ENCODE measurements around the gene RANBP9.

RANBP9 gene

GRCh38 chr6:13715444-13715883 lies 3.8 kb upstream of the RANBP9 start:
- no peak overlapping the region for H3K4me3 ChIP-seq (ENCODE audit: low read length)
- no peak for DNase-seq (ENCODE audit: low read depth, low spot score)

- H3K4me3 ChIP-seq (ENCODE audit: low read length), result peak overlapping the region; percentile 73
- DNase-seq (ENCODE audit: low read depth, low spot score), result no peak
These were observed 914 bp upstream of the RANBP9 start for GRCh38 chr6:13712599-13712898.

GRCh38 chr6:13711324-13711732 lies 307 bp downstream of the RANBP9 start:
- peak overlapping the region; percentile 65 for H3K4me3 ChIP-seq (ENCODE audit: low read length)
- DNase-seq (ENCODE audit: low read depth, low spot score), result no peak

- DNase-seq (ENCODE audit: low read depth, low spot score), result no peak
- H3K4me3 ChIP-seq (ENCODE audit: low read length), result peak overlapping the region; percentile 65
These were observed 897 bp downstream of the RANBP9 start for GRCh38 chr6:13710552-13711323.

- peak; percentile 67 for DNase-seq (ENCODE audit: low read depth, low spot score)
- H3K4me3 ChIP-seq (ENCODE audit: low read length), result peak overlapping the region; percentile 65
These were observed 1.7 kb downstream of the RANBP9 start for GRCh38 chr6:13709689-13710551.

- DNase-seq (ENCODE audit: low read depth, low spot score), result no peak
- H3K4me3 ChIP-seq (ENCODE audit: low read length), result no peak overlapping the region
These were observed 2.9 kb downstream of the RANBP9 start for GRCh38 chr6:13708736-13709135.

- no peak for DNase-seq (ENCODE audit: low read depth, low spot score)
- no peak overlapping the region for H3K4me3 ChIP-seq (ENCODE audit: low read length)
These were observed 8.1 kb downstream of the RANBP9 start for GRCh38 chr6:13703496-13703895.

- no peak for DNase-seq (ENCODE audit: low read depth, low spot score)
These were observed 8.8 kb downstream of the RANBP9 start for GRCh38 chr6:13702809-13703302.

GRCh38 chr6:13700232-13700631 lies 11.4 kb downstream of the RANBP9 start:
- no peak for DNase-seq (ENCODE audit: low read depth, low spot score)

More at GRCh38 chr6:13702809-13703302, 8.8 kb downstream of the RANBP9 start:
- no peak overlapping the region for H3K4me3 ChIP-seq (ENCODE audit: low read length)

GRCh38 chr6:13698715-13699114 lies 12.9 kb downstream of the RANBP9 start:
- DNase-seq (ENCODE audit: low read depth, low spot score), result no peak
- H3K4me3 ChIP-seq (ENCODE audit: low read length), result no peak overlapping the region

More at GRCh38 chr6:13700232-13700631, 11.4 kb downstream of the RANBP9 start:
- no peak overlapping the region for H3K4me3 ChIP-seq (ENCODE audit: low read length)

- DNase-seq (ENCODE audit: low read depth, low spot score), result no peak
- H3K4me3 ChIP-seq (ENCODE audit: low read length), result no peak overlapping the region
These were observed 13.8 kb downstream of the RANBP9 start for GRCh38 chr6:13697857-13698256.

- H3K4me3 ChIP-seq (ENCODE audit: low read length), result no peak overlapping the region
- DNase-seq (ENCODE audit: low read depth, low spot score), result no peak
These were observed 15.4 kb downstream of the RANBP9 start for GRCh38 chr6:13696226-13696625.

- no peak for DNase-seq (ENCODE audit: low read depth, low spot score)
These were observed 16.4 kb downstream of the RANBP9 start for GRCh38 chr6:13695252-13695651.

GRCh38 chr6:13694562-13694961 lies 17.1 kb downstream of the RANBP9 start:
- H3K4me3 ChIP-seq (ENCODE audit: low read length), result no peak overlapping the region
- no peak for DNase-seq (ENCODE audit: low read depth, low spot score)

More at GRCh38 chr6:13695252-13695651, 16.4 kb downstream of the RANBP9 start:
- H3K4me3 ChIP-seq (ENCODE audit: low read length), result no peak overlapping the region

- H3K4me3 ChIP-seq (ENCODE audit: low read length), result no peak overlapping the region
- DNase-seq (ENCODE audit: low read depth, low spot score), result no peak
These were observed 22.0 kb downstream of the RANBP9 start for GRCh38 chr6:13689511-13690256.

- no peak for DNase-seq (ENCODE audit: low read depth, low spot score)
These were observed 22.9 kb downstream of the RANBP9 start for GRCh38 chr6:13688692-13689196.

GRCh38 chr6:13687917-13688351 lies 23.7 kb downstream of the RANBP9 start:
- DNase-seq (ENCODE audit: low read depth, low spot score), result peak; percentile 26
- H3K4me3 ChIP-seq (ENCODE audit: low read length), result no peak overlapping the region

More at GRCh38 chr6:13688692-13689196, 22.9 kb downstream of the RANBP9 start:
- H3K4me3 ChIP-seq (ENCODE audit: low read length), result no peak overlapping the region

- no peak for DNase-seq (ENCODE audit: low read depth, low spot score)
- H3K4me3 ChIP-seq (ENCODE audit: low read length), result no peak overlapping the region
These were observed 26.8 kb downstream of the RANBP9 start for GRCh38 chr6:13684855-13685254.

- no peak for DNase-seq (ENCODE audit: low read depth, low spot score)
- H3K4me3 ChIP-seq (ENCODE audit: low read length), result no peak overlapping the region
These were observed 28.6 kb downstream of the RANBP9 start for GRCh38 chr6:13683038-13683437.

Data from Jurkat, Clone E6-1 (cell line).